ENCODE data around the gene METTL6. TPM values are rescaled to one million over a fixed set of nuclear protein-coding genes. Genes with fewer than 3 reads are reported as not detected.
A peak's percentile ranks its signal among the peaks of the same experiment; 100 is the strongest.

METTL6 gene
- total RNA-seq, 1 donor from 2014 or later: 21.5 TPM

- intact Hi-C loops (cut with DNase I): no loop called here
- DNase-seq (ENCODE audit: low spot score) (no peak), ATAC-seq (no peak)
Observed at GRCh38 chr3:15452156-15452555, 24.8 kb upstream of the METTL6 start.

- ATAC-seq (no peak), DNase-seq (ENCODE audit: low spot score) (no peak)
- intact Hi-C loops (cut with DNase I): no loop called here
Observed at GRCh38 chr3:15451216-15452113, 24.1 kb upstream of the METTL6 start.

- ATAC-seq: no peak
- intact Hi-C loops (cut with DNase I): no loop called here
Observed at GRCh38 chr3:15450438-15451215, 23.3 kb upstream of the METTL6 start.

GRCh38 chr3:15449489-15450224, 22.3 kb upstream of the METTL6 start:
- intact Hi-C loops (cut with DNase I): no loop called here
- DNase-seq (ENCODE audit: low spot score) (no peak), ATAC-seq (no peak)

More at GRCh38 chr3:15450438-15451215, 23.3 kb upstream of the METTL6 start:
- DNase-seq (ENCODE audit: low spot score): no peak

- DNase-seq (ENCODE audit: low spot score) (no peak), ATAC-seq (peak; percentile 26)
- intact Hi-C loops (cut with DNase I): loop anchor here (5.0 kb wide), 1 partner anchor 302 kb away; no protein-coding TSS in a partner anchor
Observed at GRCh38 chr3:15443826-15444524, 16.6 kb upstream of the METTL6 start.

GRCh38 chr3:15440891-15441290, 13.5 kb upstream of the METTL6 start:
- no peak for ATAC-seq
- intact Hi-C loops (cut with DNase I): loop anchor here (5.0 kb wide), 1 partner anchor 299 kb away; no protein-coding TSS in a partner anchor

GRCh38 chr3:15439476-15439875, 12.1 kb upstream of the METTL6 start:
- intact Hi-C loops (cut with DNase I): no loop called here
- ATAC-seq: no peak
- no peak for DNase-seq (ENCODE audit: low spot score)

More at GRCh38 chr3:15440891-15441290, 13.5 kb upstream of the METTL6 start:
- DNase-seq (ENCODE audit: low spot score): no peak

- ATAC-seq: no peak
- intact Hi-C loops (cut with DNase I): no loop called here
- DNase-seq (ENCODE audit: low spot score): no peak
Observed at GRCh38 chr3:15438983-15439382, 11.6 kb upstream of the METTL6 start.

- intact Hi-C loops (cut with DNase I): no loop called here
- DNase-seq (ENCODE audit: low spot score) (no peak), ATAC-seq (peak; percentile 44)
Observed at GRCh38 chr3:15436246-15436645, 8.9 kb upstream of the METTL6 start.

- intact Hi-C loops (cut with DNase I): no loop called here
- DNase-seq (ENCODE audit: low spot score): no peak
- ATAC-seq: no peak
Observed at GRCh38 chr3:15434756-15435155, 7.4 kb upstream of the METTL6 start.

- ATAC-seq (no peak), DNase-seq (ENCODE audit: low spot score) (no peak)
- intact Hi-C loops (cut with DNase I): no loop called here
Observed at GRCh38 chr3:15433531-15433930, 6.2 kb upstream of the METTL6 start.

- DNase-seq (ENCODE audit: low spot score) (no peak), ATAC-seq (no peak)
- intact Hi-C loops (cut with DNase I): no loop called here
Observed at GRCh38 chr3:15431256-15431837, 4.0 kb upstream of the METTL6 start.

- DNase-seq (ENCODE audit: low spot score) (no peak), ATAC-seq (no peak)
- intact Hi-C loops (cut with DNase I): no loop called here
Observed at GRCh38 chr3:15430624-15431023, 3.3 kb upstream of the METTL6 start.

GRCh38 chr3:15429080-15429479, 1.7 kb upstream of the METTL6 start:
- ATAC-seq (no peak), DNase-seq (ENCODE audit: low spot score) (no peak)
- intact Hi-C loops (cut with DNase I): no loop called here

- intact Hi-C loops (cut with DNase I): no loop called here
- ATAC-seq (no peak), DNase-seq (ENCODE audit: low spot score) (no peak)
Observed at GRCh38 chr3:15428539-15428938, 1.2 kb upstream of the METTL6 start.

GRCh38 chr3:15427981-15428380, 637 bp upstream of the METTL6 start:
- no peak for ATAC-seq
- DNase-seq (ENCODE audit: low spot score): no peak
- intact Hi-C loops (cut with DNase I): no loop called here

- DNase-seq (ENCODE audit: low spot score) (no peak), ATAC-seq (no peak)
- intact Hi-C loops (cut with DNase I): no loop called here
Observed at GRCh38 chr3:15426579-15427118, 695 bp downstream of the METTL6 start.

GRCh38 chr3:15420871-15421270, 6.5 kb downstream of the METTL6 start:
- DNase-seq (ENCODE audit: low spot score) (no peak), ATAC-seq (no peak)
- intact Hi-C loops (cut with DNase I): no loop called here
